ENCODE data around the gene B4GALT6. TPM values are rescaled to one million over a fixed set of nuclear protein-coding genes. Genes with fewer than 3 reads are reported as not detected.

The B4GALT6 gene
- total and polyA plus RNA-seq, 7 experiments from 2014 or later, result 0.11 to 2.7 (median 1.2) TPM

DNA sequence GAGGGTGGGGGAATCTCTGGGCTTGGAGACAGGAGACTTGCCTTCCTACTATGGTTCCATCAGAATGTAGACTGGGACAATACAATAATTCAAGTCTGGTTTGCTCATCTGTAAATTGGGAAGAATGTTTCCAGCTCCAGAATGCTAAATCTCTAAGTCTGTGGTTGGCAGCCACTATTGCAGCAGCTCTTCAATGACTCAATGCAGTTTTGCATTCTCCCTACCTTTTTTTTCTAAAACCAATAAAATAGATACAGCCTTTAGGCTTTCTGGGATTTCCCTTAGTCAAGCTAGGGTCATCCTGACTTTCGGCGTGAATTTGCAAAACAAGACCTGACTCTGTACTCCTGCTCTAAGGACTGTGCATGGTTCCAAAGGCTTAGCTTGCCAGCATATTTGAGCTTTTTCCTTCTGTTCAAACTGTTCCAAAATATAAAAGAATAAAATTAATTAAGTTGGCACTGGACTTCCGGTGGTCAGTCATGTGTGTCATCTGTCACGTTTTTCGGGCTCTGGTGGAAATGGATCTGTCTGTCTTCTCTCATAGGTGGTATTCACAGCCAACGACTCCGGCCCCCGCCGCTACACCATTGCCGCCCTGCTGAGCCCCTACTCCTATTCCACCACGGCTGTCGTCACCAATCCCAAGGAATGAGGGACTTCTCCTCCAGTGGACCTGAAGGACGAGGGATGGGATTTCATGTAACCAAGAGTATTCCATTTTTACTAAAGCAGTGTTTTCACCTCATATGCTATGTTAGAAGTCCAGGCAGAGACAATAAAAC, 86.2 kb downstream of the B4GALT6 start:
- Mint-ChIP-seq H3K9me3 (peaks cover 0 to 4% (median 0%) of the 10 kb centered on the region in 11 donors), H3K4me1 (no peaks in the 10 kb centered on the region), H3K27ac (no peak overlapping the region), H3K36me3 (no peaks in the 10 kb centered on the region), H3K27me3 (peaks cover 0 to 9% (median 5%) of the 10 kb centered on the region in 5 donors), H3K4me3 (no peak overlapping the region)
- Histone ChIP-seq H3K36me3 (ENCODE audit: control insufficient read depth in 2 of 3, insufficient read depth in 3 of 3, low read length in 3 of 3) (no peaks in the 10 kb centered on the region), H3K27ac (ENCODE audit: low read depth, low read length) (no peak overlapping the region), H3K4me1 (ENCODE audit: control insufficient read depth in 2 of 2, insufficient read depth in 2 of 2, low read length in 2 of 2) (no peaks in the 10 kb centered on the region), H3K27me3 (ENCODE audit: control insufficient read depth in 2 of 2, insufficient read depth in 2 of 2, low read length in 2 of 2) (peaks cover 0 to 3% of the 10 kb centered on the region in 2 donors), H3K4me3 (ENCODE audit: low read length) (no peak overlapping the region), H3K9me3 (ENCODE audit: control insufficient read depth in 2 of 3, low read length in 3 of 3) (no peaks in the 10 kb centered on the region)
- no peak for DNase-seq
- ATAC-seq, result no peak
- ChIA-PET CTCF (no interaction called here), POLR2A (no interaction called here)
- intact Hi-C loops (cut with micrococcal nuclease), result no loop called here

DNA sequence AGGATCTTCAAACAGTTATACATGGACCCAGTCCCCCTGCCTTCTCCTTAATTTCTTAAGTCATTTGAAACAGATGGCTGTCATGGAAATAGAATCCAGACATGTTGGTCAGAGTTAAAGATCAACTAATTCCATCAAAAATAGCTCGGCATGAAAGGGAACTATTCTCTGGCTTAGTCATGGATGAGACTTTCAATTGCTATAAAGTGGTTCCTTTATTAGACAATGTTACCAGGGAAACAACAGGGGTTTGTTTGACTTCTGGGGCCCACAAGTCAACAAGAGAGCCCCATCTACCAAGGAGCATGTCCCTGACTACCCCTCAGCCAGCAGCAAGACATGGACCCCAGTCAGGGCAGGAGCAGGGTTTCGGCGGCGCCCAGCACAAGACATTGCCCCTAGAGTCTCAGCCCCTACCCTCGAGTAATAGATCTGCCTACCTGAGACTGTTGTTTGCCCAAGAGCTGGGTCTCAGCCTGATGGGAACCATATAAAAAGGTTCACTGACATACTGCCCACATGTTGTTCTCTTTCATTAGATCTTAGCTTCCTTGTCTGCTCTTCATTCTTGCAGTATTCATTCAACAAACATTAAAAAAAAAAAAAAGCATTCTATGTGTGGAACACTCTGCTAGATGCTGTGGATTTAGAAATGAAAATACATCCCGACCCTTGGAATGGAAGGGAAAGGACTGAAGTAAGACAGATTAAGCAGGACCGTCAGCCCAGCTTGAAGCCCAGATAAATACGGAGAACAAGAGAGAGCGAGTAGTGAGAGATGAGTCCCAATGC, 88.1 kb downstream of the B4GALT6 start:
- Mint-ChIP-seq H3K36me3 (no peaks in the 10 kb centered on the region), H3K4me3 (no peak overlapping the region), H3K27ac (no peak overlapping the region), H3K9me3 (peaks cover 0 to 4% (median 0%) of the 10 kb centered on the region in 11 donors), H3K27me3 (peaks cover 0 to 16% (median 8%) of the 10 kb centered on the region in 5 donors), H3K4me1 (no peaks in the 10 kb centered on the region)
- ChIA-PET CTCF (no interaction called here), POLR2A (no interaction called here)
- Histone ChIP-seq H3K9me3 (ENCODE audit: control insufficient read depth in 2 of 3, low read length in 3 of 3) (no peaks in the 10 kb centered on the region), H3K4me1 (ENCODE audit: control insufficient read depth in 2 of 2, insufficient read depth in 2 of 2, low read length in 2 of 2) (no peaks in the 10 kb centered on the region), H3K4me3 (ENCODE audit: low read length) (no peak overlapping the region), H3K27me3 (ENCODE audit: control insufficient read depth in 2 of 2, insufficient read depth in 2 of 2, low read length in 2 of 2) (peaks cover 0 to under 1% of the 10 kb centered on the region in 2 donors), H3K27ac (ENCODE audit: low read depth, low read length) (no peak overlapping the region), H3K36me3 (ENCODE audit: control insufficient read depth in 2 of 3, insufficient read depth in 3 of 3, low read length in 3 of 3) (no peaks in the 10 kb centered on the region)
- DNase-seq, result no peak
- intact Hi-C loops (cut with micrococcal nuclease), result no loop called here
- ATAC-seq, result no peak

DNA sequence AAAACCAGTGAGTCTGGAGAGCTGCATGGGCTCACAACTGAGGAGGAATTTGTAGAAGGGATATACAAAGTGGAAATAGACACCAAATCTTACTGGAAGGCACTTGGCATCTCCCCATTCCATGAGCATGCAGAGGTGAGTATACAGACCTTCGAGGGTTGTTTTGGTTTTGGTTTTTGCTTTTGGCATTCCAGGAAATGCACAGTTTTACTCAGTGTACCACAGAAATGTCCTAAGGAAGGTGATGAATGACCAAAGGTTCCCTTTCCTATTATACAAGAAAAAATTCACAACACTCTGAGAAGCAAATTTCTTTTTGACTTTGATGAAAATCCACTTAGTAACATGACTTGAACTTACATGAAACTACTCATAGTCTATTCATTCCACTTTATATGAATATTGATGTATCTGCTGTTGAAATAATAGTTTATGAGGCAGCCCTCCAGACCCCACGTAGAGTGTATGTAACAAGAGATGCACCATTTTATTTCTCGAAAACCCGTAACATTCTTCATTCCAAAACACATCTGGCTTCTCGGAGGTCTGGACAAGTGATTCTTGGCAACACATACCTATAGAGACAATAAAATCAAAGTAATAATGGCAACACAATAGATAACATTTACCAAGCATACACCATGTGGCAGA, 89.1 kb downstream of the B4GALT6 start:
- no peaks in the 10 kb centered on the region for H3K4me1 ChIP-seq (ENCODE audit: control insufficient read depth in 2 of 2, insufficient read depth in 2 of 2, low read length in 2 of 2)
- no peaks in the 10 kb centered on the region for H3K27me3 ChIP-seq (ENCODE audit: control insufficient read depth in 2 of 2, insufficient read depth in 2 of 2, low read length in 2 of 2)

DNA sequence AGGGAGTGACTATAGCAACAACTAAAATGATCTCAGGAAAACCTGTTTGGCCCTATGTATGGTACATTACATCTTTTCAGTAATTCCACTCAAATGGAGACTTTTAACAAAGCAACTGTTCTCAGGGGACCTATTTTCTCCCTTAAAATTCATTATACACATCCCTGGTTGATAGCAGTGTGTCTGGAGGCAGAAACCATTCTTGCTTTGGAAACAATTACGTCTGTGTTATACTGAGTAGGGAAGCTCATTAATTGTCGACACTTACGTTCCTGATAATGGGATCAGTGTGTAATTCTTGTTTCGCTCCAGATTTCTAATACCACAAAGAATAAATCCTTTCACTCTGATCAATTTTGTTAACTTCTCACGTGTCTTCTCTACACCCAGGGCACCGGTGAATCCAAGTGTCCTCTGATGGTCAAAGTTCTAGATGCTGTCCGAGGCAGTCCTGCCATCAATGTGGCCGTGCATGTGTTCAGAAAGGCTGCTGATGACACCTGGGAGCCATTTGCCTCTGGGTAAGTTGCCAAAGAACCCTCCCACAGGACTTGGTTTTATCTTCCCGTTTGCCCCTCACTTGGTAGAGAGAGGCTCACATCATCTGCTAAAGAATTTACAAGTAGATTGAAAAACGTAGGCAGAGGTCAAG, 91.7 kb downstream of the B4GALT6 start:
- Mint-ChIP-seq H3K36me3 (no peaks in the 10 kb centered on the region), H3K4me1 (peaks cover 0 to 2% (median 0%) of the 10 kb centered on the region in 7 donors), H3K27me3 (peaks cover 0 to 16% (median 8%) of the 10 kb centered on the region in 5 donors), H3K9me3 (peaks cover 0 to 7% (median 0%) of the 10 kb centered on the region in 11 donors), H3K27ac (no peak overlapping the region), H3K4me3 (no peak overlapping the region)
- ATAC-seq (no peak), DNase-seq (no peak)
- no peaks in the 10 kb centered on the region for H3K36me3 ChIP-seq (ENCODE audit: control insufficient read depth in 2 of 3, insufficient read depth in 3 of 3, low read length in 3 of 3)
- POLR2A ChIA-PET, result no interaction called here
- no peak overlapping the region for H3K27ac ChIP-seq (ENCODE audit: low read depth, low read length)
- CTCF ChIA-PET, result no interaction called here
- H3K9me3 ChIP-seq (ENCODE audit: control insufficient read depth in 2 of 3, low read length in 3 of 3), result no peaks in the 10 kb centered on the region
- H3K4me1 ChIP-seq (ENCODE audit: control insufficient read depth in 2 of 2, insufficient read depth in 2 of 2, low read length in 2 of 2), result no peaks in the 10 kb centered on the region
- intact Hi-C loops (cut with micrococcal nuclease), result no loop called here
- no peak overlapping the region for H3K4me3 ChIP-seq (ENCODE audit: low read length)
- no peaks in the 10 kb centered on the region for H3K27me3 ChIP-seq (ENCODE audit: control insufficient read depth in 2 of 2, insufficient read depth in 2 of 2, low read length in 2 of 2)

More for the DNA sequence above, 89.1 kb downstream of the B4GALT6 start:
- Histone ChIP-seq H3K4me3 (ENCODE audit: low read length) (no peak overlapping the region), H3K27ac (ENCODE audit: low read depth, low read length) (no peak overlapping the region), H3K36me3 (ENCODE audit: control insufficient read depth in 2 of 3, insufficient read depth in 3 of 3, low read length in 3 of 3) (no peaks in the 10 kb centered on the region), H3K9me3 (ENCODE audit: control insufficient read depth in 2 of 3, low read length in 3 of 3) (no peaks in the 10 kb centered on the region)
- H3K27ac Mint-ChIP-seq, result no peak overlapping the region
- intact Hi-C loops (cut with micrococcal nuclease), result no loop called here
- DNase-seq (no peak), ATAC-seq (no peak)
- H3K27me3 Mint-ChIP-seq, result peaks cover 0 to 21% (median 9%) of the 10 kb centered on the region in 5 donors
- H3K4me3 Mint-ChIP-seq, result no peak overlapping the region
- peaks cover 0 to 2% (median 0%) of the 10 kb centered on the region in 7 donors for H3K4me1 Mint-ChIP-seq
- ChIA-PET POLR2A (no interaction called here), CTCF (no interaction called here)
- H3K36me3 Mint-ChIP-seq, result no peaks in the 10 kb centered on the region
- peaks cover 0 to 4% (median 0%) of the 10 kb centered on the region in 11 donors for H3K9me3 Mint-ChIP-seq

DNA sequence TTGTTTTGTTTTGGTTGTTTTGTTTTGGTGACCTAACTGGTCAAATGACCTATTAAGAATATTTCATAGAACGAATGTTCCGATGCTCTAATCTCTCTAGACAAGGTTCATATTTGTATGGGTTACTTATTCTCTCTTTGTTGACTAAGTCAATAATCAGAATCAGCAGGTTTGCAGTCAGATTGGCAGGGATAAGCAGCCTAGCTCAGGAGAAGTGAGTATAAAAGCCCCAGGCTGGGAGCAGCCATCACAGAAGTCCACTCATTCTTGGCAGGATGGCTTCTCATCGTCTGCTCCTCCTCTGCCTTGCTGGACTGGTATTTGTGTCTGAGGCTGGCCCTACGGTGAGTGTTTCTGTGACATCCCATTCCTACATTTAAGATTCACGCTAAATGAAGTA, 92.8 kb downstream of the B4GALT6 start, which contains the start of gene TTR:
Gene TTR, plus strand, starts transcription at position 250 of the 400 bp plus-strand sequence. Its CDS starts 26 bp downstream, at position 276.
- Mint-ChIP-seq H3K27ac (no peak within 1 kb of the TSS), H3K4me3 (no peak within 1 kb of the TSS), H3K9me3 (peaks cover 0 to 7% (median 0%) of the 10 kb centered on the region in 11 donors), H3K36me3 (no peaks in the 10 kb centered on the region), H3K4me1 (peaks cover 0 to 2% (median 0%) of the 10 kb centered on the region in 7 donors), H3K27me3 (peaks cover 0 to 16% (median 8%) of the 10 kb centered on the region in 5 donors)
- Histone ChIP-seq H3K27ac (ENCODE audit: low read depth, low read length) (no peak within 1 kb of the TSS), H3K9me3 (ENCODE audit: control insufficient read depth in 2 of 3, low read length in 3 of 3) (no peaks in the 10 kb centered on the region), H3K27me3 (ENCODE audit: control insufficient read depth in 2 of 2, insufficient read depth in 2 of 2, low read length in 2 of 2) (no peaks in the 10 kb centered on the region), H3K4me1 (ENCODE audit: control insufficient read depth in 2 of 2, insufficient read depth in 2 of 2, low read length in 2 of 2) (no peaks in the 10 kb centered on the region), H3K36me3 (ENCODE audit: control insufficient read depth in 2 of 3, insufficient read depth in 3 of 3, low read length in 3 of 3) (no peaks in the 10 kb centered on the region), H3K4me3 (ENCODE audit: low read length) (no peak within 1 kb of the TSS)
- ChIA-PET CTCF (no interaction called here), POLR2A (no interaction called here)
- ATAC-seq, result no peak
- intact Hi-C loops (cut with micrococcal nuclease), result no loop called here
- no peak for DNase-seq

DNA sequence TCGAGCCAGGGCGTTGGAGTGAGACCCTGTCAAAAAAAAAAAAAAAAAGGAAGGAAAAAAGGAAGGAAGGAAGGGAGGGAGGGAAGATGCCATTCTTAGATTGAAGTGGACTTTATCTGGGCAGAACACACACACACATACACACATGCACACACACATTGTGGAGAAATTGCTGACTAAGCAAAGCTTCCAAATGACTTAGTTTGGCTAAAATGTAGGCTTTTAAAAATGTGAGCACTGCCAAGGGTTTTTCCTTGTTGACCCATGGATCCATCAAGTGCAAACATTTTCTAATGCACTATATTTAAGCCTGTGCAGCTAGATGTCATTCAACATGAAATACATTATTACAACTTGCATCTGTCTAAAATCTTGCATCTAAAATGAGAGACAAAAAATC, 93.3 kb downstream of the B4GALT6 start:
- no peaks in the 10 kb centered on the region for H3K27me3 ChIP-seq (ENCODE audit: control insufficient read depth in 2 of 2, insufficient read depth in 2 of 2, low read length in 2 of 2)
- no peaks in the 10 kb centered on the region for H3K36me3 Mint-ChIP-seq
- no peak for DNase-seq
- no peaks in the 10 kb centered on the region for H3K36me3 ChIP-seq (ENCODE audit: control insufficient read depth in 2 of 3, insufficient read depth in 3 of 3, low read length in 3 of 3)
- no peaks in the 10 kb centered on the region for H3K9me3 ChIP-seq (ENCODE audit: control insufficient read depth in 2 of 3, low read length in 3 of 3)
- H3K27ac ChIP-seq (ENCODE audit: low read depth, low read length), result no peak overlapping the region
- ATAC-seq, result no peak
- H3K27me3 Mint-ChIP-seq, result peaks cover 0 to 17% (median 8%) of the 10 kb centered on the region in 5 donors
- ChIA-PET CTCF (no interaction called here), POLR2A (no interaction called here)
- intact Hi-C loops (cut with micrococcal nuclease), result no loop called here
- peaks cover 0 to 2% (median 0%) of the 10 kb centered on the region in 7 donors for H3K4me1 Mint-ChIP-seq
- H3K4me1 ChIP-seq (ENCODE audit: control insufficient read depth in 2 of 2, insufficient read depth in 2 of 2, low read length in 2 of 2), result no peaks in the 10 kb centered on the region
- H3K4me3 Mint-ChIP-seq, result no peak overlapping the region
- no peak overlapping the region for H3K27ac Mint-ChIP-seq
- no peak overlapping the region for H3K4me3 ChIP-seq (ENCODE audit: low read length)
- peaks cover 0 to 7% (median 0%) of the 10 kb centered on the region in 11 donors for H3K9me3 Mint-ChIP-seq
